Kidney (tissue), 14 donors: ENCODE data around the gene SLC20A1. TPM values are rescaled to one million over a fixed set of nuclear protein-coding genes. Genes with fewer than 3 reads are reported as not detected.

Source experiments
- DNase-seq, 5 donors: peaks; one replicate each; pipeline ENCODE4 v3.0.0-alpha.2; 2013 to 2020
- FAIRE-seq: peaks from 2 replicates; lab custom pipeline; 2012; peaks lifted over from hg19 to GRCh38; lab: Jason Lieb, UNC
- H3K27ac ChIP-seq, 2 donors: one replicate each; pipeline ENCODE4 v1.7.0; 2013; ENCODE audit warnings: low read depth in 2 of 2, low read length in 2 of 2, inconsistent platforms in 1 of 2
- H3K27me3 ChIP-seq: one replicate; pipeline ENCODE4 v1.7.1; 2013; ENCODE audit warnings: low read length, inconsistent platforms; ENCODE audit not compliant: control insufficient read depth, insufficient read depth
- H3K36me3 ChIP-seq, 3 donors: one replicate each; pipeline versions ENCODE4 v1.7.0 to v1.7.1; 2013; ENCODE audit warnings: low read length in 3 of 3, control low read depth in 1 of 3, inconsistent platforms in 1 of 3; ENCODE audit not compliant: insufficient read depth in 3 of 3, control insufficient read depth in 2 of 3
- H3K4me1 ChIP-seq, 3 donors: one replicate each; pipeline versions ENCODE4 v1.7.0 to v1.7.1; 2013; ENCODE audit warnings: low read length in 3 of 3, inconsistent platforms in 1 of 3, low read depth in 1 of 3; ENCODE audit not compliant: control insufficient read depth in 2 of 3, insufficient read depth in 2 of 3
- H3K4me3 ChIP-seq, 3 donors: one replicate each; pipeline versions ENCODE4 v1.7.0 to v1.8.1; 2013; ENCODE audit warnings: low read length in 3 of 3, control low read depth in 1 of 3, inconsistent platforms in 1 of 3
- H3K9ac ChIP-seq, 3 donors: one replicate each; pipeline versions ENCODE4 v1.7.0 to v1.7.1; 2013; ENCODE audit warnings: low read length in 3 of 3, control low read depth in 1 of 3, inconsistent platforms in 1 of 3
- H3K9me3 ChIP-seq, 3 donors: one replicate each; pipeline versions ENCODE4 v1.7.0 to v1.7.1; 2013; ENCODE audit warnings: low read length in 3 of 3, control low read depth in 1 of 3, inconsistent platforms in 1 of 3; ENCODE audit not compliant: control insufficient read depth in 2 of 3, insufficient read depth in 1 of 3
- CTCF ChIP-seq: IDR thresholded peaks from 3 replicates; pipeline ENCODE4 v1.5.1; 2012; ENCODE audit warnings: mild to moderate bottlenecking, moderate library complexity, borderline replicate concordance; ENCODE audit not compliant: insufficient read depth; ENCODE audit errors: extremely low read depth
- intact Hi-C: fragments of 100-400 bp; cut with DNase I; formaldehyde crosslinking; loops from one replicate; pipeline ENCODE4 v1.11.1; 2022
- polyA plus RNA-seq: library from polyadenylated mRNA; stranded (reverse); fragments of 350-450 nt; fragmentation: Illumina TruSeq; extraction: RNeasy Lipid Tissue Mini Kit (QIAGEN cat#74804); gene quantifications from one replicate; pipeline ENCODE4 v1.2.3, GENCODE V29; 2014; ENCODE audit warnings: low read depth, low replicate concordance; ENCODE audit not compliant: insufficient read depth
- total RNA-seq: library from RNA; stranded (reverse); fragmentation: NEBNext Ultra II Directional; extraction: Animal tissue kit (Norgen Biotek cat#: 25700); gene quantifications from one replicate; pipeline ENCODE4 v1.2.1, GENCODE V29; 2021
- donor health status: control.
- donor health status: control.
- donor health status: control.
- donor health status: control.
- donor health status: control.
- donor health status: DM: yes; HTN: yes; CAD: no.
- donor health status: Normal renal cell carcinoma (clear cell type).

The SLC20A1 gene
- total and polyA plus RNA-seq, 2 donors from 2014 or later, result 10.4 to 46.2 TPM

- TF ChIP-seq CTCF, result no peak
- H3K27ac ChIP-seq, result no peak overlapping the region
- H3K4me1 ChIP-seq, result no peaks in the 10 kb centered on the region
- FAIRE-seq, result no peak
- DNase-seq, result no peak
- intact Hi-C loops, result no loop called here
- no peak overlapping the region for H3K9ac ChIP-seq
- H3K4me3 ChIP-seq, result no peak overlapping the region
- no peaks in the 10 kb centered on the region for H3K36me3 ChIP-seq
- H3K9me3 ChIP-seq, result no peaks in the 10 kb centered on the region
- H3K27me3 ChIP-seq, result no peaks in the 10 kb centered on the region
These were observed 36.4 kb downstream of the SLC20A1 start for GRCh38 chr2:112682101-112682500.

- no peaks in the 10 kb centered on the region for H3K27me3 ChIP-seq
- DNase-seq (no peak), FAIRE-seq (no peak)
- peak overlapping the region in 1 of 2 donors; percentile 37 for H3K27ac ChIP-seq
- intact Hi-C loops, result no loop called here
- no peak overlapping the region for H3K4me3 ChIP-seq
- no peak overlapping the region for H3K9ac ChIP-seq
- no peaks in the 10 kb centered on the region for H3K36me3 ChIP-seq
- TF ChIP-seq CTCF, result no peak
- no peaks in the 10 kb centered on the region for H3K9me3 ChIP-seq
- H3K4me1 ChIP-seq, result no peaks in the 10 kb centered on the region
These were observed 38.0 kb downstream of the SLC20A1 start for GRCh38 chr2:112683550-112684414.

GRCh38 chr2:112684415-112684775 is 38.7 kb downstream of the SLC20A1 start:
- no peak overlapping the region for H3K4me3 ChIP-seq
- H3K36me3 ChIP-seq, result no peaks in the 10 kb centered on the region
- TF ChIP-seq CTCF, result no peak
- H3K4me1 ChIP-seq, result no peaks in the 10 kb centered on the region
- H3K9ac ChIP-seq, result no peak overlapping the region
- no peak overlapping the region for H3K27ac ChIP-seq
- FAIRE-seq (no peak), DNase-seq (no peak)
- no peaks in the 10 kb centered on the region for H3K27me3 ChIP-seq
- intact Hi-C loops, result no loop called here
- no peaks in the 10 kb centered on the region for H3K9me3 ChIP-seq
